ENCODE results near the gene RGPD3. TPM values are rescaled to one million over a fixed set of nuclear protein-coding genes. Genes with fewer than 3 reads are reported as not detected.

RGPD3 gene
- total and polyA plus RNA-seq, 2 experiments from 2014 or later, result 0.08 to 0.28 TPM

GRCh38 chr2:106358081-106358480 lies 110.1 kb downstream of the RGPD3 start (continued):
- TF ChIP-seq, protein P1, sequence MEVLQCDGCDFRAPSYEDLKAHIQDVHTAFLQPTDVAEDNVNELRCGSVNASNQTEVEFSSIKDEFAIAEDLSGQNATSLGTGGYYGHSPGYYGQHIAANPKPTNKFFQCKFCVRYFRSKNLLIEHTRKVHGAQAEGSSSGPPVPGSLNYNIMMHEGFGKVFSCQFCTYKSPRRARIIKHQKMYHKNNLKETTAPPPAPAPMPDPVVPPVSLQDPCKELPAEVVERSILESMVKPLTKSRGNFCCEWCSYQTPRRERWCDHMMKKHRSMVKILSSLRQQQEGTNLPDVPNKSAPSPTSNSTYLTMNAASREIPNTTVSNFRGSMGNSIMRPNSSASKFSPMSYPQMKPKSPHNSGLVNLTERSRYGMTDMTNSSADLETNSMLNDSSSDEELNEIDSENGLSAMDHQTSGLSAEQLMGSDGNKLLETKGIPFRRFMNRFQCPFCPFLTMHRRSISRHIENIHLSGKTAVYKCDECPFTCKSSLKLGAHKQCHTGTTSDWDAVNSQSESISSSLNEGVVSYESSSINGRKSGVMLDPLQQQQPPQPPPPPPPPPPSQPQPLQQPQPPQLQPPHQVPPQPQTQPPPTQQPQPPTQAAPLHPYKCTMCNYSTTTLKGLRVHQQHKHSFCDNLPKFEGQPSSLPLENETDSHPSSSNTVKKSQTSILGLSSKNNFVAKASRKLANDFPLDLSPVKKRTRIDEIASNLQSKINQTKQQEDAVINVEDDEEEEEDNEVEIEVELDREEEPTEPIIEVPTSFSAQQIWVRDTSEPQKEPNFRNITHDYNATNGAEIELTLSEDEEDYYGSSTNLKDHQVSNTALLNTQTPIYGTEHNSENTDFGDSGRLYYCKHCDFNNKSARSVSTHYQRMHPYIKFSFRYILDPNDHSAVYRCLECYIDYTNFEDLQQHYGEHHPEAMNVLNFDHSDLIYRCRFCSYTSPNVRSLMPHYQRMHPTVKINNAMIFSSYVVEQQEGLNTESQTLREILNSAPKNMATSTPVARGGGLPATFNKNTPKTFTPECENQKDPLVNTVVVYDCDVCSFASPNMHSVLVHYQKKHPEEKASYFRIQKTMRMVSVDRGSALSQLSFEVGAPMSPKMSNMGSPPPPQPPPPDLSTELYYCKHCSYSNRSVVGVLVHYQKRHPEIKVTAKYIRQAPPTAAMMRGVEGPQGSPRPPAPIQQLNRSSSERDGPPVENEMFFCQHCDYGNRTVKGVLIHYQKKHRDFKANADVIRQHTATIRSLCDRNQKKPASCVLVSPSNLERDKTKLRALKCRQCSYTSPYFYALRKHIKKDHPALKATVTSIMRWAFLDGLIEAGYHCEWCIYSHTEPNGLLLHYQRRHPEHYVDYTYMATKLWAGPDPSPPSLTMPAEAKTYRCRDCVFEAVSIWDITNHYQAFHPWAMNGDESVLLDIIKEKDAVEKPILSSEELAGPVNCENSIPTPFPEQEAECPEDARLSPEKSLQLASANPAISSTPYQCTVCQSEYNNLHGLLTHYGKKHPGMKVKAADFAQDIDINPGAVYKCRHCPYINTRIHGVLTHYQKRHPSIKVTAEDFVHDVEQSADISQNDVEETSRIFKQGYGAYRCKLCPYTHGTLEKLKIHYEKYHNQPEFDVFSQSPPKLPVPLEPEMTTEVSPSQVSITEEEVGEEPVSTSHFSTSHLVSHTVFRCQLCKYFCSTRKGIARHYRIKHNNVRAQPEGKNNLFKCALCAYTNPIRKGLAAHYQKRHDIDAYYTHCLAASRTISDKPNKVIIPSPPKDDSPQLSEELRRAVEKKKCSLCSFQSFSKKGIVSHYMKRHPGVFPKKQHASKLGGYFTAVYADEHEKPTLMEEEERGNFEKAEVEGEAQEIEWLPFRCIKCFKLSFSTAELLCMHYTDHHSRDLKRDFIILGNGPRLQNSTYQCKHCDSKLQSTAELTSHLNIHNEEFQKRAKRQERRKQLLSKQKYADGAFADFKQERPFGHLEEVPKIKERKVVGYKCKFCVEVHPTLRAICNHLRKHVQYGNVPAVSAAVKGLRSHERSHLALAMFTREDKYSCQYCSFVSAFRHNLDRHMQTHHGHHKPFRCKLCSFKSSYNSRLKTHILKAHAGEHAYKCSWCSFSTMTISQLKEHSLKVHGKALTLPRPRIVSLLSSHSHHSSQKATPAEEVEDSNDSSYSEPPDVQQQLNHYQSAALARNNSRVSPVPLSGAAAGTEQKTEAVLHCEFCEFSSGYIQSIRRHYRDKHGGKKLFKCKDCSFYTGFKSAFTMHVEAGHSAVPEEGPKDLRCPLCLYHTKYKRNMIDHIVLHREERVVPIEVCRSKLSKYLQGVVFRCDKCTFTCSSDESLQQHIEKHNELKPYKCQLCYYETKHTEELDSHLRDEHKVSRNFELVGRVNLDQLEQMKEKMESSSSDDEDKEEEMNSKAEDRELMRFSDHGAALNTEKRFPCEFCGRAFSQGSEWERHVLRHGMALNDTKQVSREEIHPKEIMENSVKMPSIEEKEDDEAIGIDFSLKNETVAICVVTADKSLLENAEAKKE (CRISPR knock-in tag; IDR thresholded peaks at IDR 0.05), result no peak
- TF ChIP-seq, protein P2, sequence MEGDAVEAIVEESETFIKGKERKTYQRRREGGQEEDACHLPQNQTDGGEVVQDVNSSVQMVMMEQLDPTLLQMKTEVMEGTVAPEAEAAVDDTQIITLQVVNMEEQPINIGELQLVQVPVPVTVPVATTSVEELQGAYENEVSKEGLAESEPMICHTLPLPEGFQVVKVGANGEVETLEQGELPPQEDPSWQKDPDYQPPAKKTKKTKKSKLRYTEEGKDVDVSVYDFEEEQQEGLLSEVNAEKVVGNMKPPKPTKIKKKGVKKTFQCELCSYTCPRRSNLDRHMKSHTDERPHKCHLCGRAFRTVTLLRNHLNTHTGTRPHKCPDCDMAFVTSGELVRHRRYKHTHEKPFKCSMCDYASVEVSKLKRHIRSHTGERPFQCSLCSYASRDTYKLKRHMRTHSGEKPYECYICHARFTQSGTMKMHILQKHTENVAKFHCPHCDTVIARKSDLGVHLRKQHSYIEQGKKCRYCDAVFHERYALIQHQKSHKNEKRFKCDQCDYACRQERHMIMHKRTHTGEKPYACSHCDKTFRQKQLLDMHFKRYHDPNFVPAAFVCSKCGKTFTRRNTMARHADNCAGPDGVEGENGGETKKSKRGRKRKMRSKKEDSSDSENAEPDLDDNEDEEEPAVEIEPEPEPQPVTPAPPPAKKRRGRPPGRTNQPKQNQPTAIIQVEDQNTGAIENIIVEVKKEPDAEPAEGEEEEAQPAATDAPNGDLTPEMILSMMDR (conservative IDR thresholded peaks at IDR 0.05; ENCODE audit: low read depth in 2 of 2), result no peak
- TF ChIP-seq CREB1 (CRISPR knock-in tag; IDR thresholded peaks at IDR 0.05; ENCODE audit: low read depth) (no peak), ZNF331 (CRISPR knock-in tag; IDR thresholded peaks at IDR 0.05; ENCODE audit: low read depth) (no peak), POLR2AphosphoS5 (IDR thresholded peaks at IDR 0.05; ENCODE audit: low read depth) (no peak), EZH2phosphoT487 (IDR thresholded peaks at IDR 0.05; ENCODE audit: unreplicated experiment) (no peak)

- no peaks in the 10 kb centered on the region for H3K36me3 Mint-ChIP-seq (ENCODE audit: low read depth)
- TF ChIP-seq, protein P3, sequence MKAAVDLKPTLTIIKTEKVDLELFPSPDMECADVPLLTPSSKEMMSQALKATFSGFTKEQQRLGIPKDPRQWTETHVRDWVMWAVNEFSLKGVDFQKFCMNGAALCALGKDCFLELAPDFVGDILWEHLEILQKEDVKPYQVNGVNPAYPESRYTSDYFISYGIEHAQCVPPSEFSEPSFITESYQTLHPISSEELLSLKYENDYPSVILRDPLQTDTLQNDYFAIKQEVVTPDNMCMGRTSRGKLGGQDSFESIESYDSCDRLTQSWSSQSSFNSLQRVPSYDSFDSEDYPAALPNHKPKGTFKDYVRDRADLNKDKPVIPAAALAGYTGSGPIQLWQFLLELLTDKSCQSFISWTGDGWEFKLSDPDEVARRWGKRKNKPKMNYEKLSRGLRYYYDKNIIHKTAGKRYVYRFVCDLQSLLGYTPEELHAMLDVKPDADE (IDR thresholded peaks at IDR 0.05), result no peak
- no peak for TF ChIP-seq EZH2 (IDR thresholded peaks at IDR 0.05; ENCODE audit: low read depth, unreplicated experiment)
- no peak for TF ChIP-seq POLR2AphosphoS5 (IDR thresholded peaks at IDR 0.05; ENCODE audit: low read depth)
Measured at GRCh38 chr2:106356291-106356690, 111.9 kb downstream of the RGPD3 start.

More at GRCh38 chr2:106356291-106356690, 111.9 kb downstream of the RGPD3 start:
- Mint-ChIP-seq H3K4me1 (peaks cover 18% of the 10 kb centered on the region), H3K4me3 (no peak overlapping the region), H3K27ac (no peak overlapping the region), H3K27me3 (ENCODE audit: insufficient read depth, low read depth, poor library complexity) (no peaks in the 10 kb centered on the region), H3K9me3 (no peaks in the 10 kb centered on the region)
- no peaks in the 10 kb centered on the region for H3K36me3 ChIP-seq (ENCODE audit: insufficient read depth)
- no peaks in the 10 kb centered on the region for H3K27me3 ChIP-seq (ENCODE audit: insufficient read depth)
- peaks cover 3% of the 10 kb centered on the region; the same call in 1 of the 2 replicates for H3K9me2 ChIP-seq (ENCODE audit: insufficient read depth)
- peaks cover 17% of the 10 kb centered on the region for H3K4me1 ChIP-seq (ENCODE audit: insufficient read depth)
- DNase-seq (ENCODE audit: low spot score) (no peak), ATAC-seq (no peak)
- H2AFZ ChIP-seq, result no peak overlapping the region
- H3K4me2 ChIP-seq, result no peak overlapping the region
- H3F3A ChIP-seq (replicated peaks; ENCODE audit: low read depth), result no peaks in the 10 kb centered on the region
- H3K4me3 ChIP-seq, result no peak overlapping the region
- H4K20me1 ChIP-seq (replicated peaks; ENCODE audit: insufficient read depth), result no peaks in the 10 kb centered on the region
- H3K27ac ChIP-seq (ENCODE audit: low read depth), result no peak overlapping the region
- H3K79me2 ChIP-seq (replicated peaks; ENCODE audit: insufficient read depth), result no peaks in the 10 kb centered on the region
